Left cardiac atrium (tissue), 4 donors: ENCODE results near the gene HAPLN2. TPM values are rescaled to one million over a fixed set of nuclear protein-coding genes. Genes with fewer than 3 reads are reported as not detected.

Source experiments
- ATAC-seq, 2 donors: fragments of 200-7000 bp; cut with Tn5 transposase; one replicate each; pipeline ENCODE4 v1.9.1; 2020; ENCODE audit warnings: mild to moderate bottlenecking in 2 of 2, moderate library complexity in 2 of 2
- DNase-seq: peaks from one replicate; pipeline ENCODE4 v3.0.0-alpha.2; 2020
- intact Hi-C, 2 donors: fragments of 100-400 bp; cut with DNase I; formaldehyde crosslinking; loops; one replicate each; pipeline versions ENCODE4 v1.14.1 to v1.15.1; 2022 to 2023
- total RNA-seq, 2 donors: library from RNA; stranded (reverse); fragmentation: NEBNext Ultra II Directional; extraction: Animal tissue kit (Norgen Biotek cat#: 25700); gene quantifications; one replicate each; pipeline ENCODE4 v1.2.1, GENCODE V29; 2021
- donor health status: DM: no; HTN: yes; CAD: no.
- donor health status: DM: no; HTN: yes; CAD: no; lungs with severe emphysema.
- donor health status: DM: yes; HTN: yes; CAD: no.
- donor health status: Dilated cardiomyopathy.

The HAPLN2 gene
- total RNA-seq, 2 donors from 2014 or later: 1.3 to 1.9 TPM

DNA sequence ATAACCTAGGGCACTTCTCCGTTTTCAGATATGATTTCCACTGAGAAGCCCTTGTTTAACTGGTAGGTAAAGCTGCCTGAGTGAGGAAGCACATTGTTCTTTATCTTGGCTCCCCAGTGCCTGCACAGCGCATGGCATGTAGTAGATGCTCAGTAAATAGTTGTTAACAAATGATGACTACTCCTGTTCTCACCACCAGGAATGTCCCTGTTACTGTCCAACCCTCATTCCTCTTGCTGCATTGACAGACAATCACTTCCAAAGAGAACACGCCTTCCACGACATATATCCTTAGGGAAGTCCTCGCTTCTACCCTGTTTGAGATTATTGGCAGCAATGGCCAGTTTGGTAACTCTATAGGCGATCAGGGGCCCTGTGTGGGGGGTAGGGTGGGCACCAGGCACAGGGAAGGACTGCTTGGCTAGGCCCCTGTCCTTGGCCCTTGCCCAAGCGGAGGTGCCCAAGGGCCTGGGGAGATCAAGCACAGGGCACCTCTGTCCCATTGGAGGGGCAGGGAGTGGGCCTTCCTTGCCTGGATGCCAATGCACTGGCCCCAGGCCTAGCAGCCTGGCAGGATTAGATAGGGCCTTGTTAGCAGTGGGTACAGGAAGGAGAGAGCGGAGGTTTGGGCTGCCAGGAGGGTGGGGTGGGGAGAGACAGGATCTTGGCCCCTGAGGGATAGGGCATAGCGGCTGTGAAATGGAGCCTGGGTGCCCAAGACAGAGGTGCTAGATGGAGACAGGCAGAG, 47.8 kb downstream of the HAPLN2 start:
- ATAC-seq (peak in 1 of 2 donors; percentile 11), DNase-seq (no peak)
- intact Hi-C loops: no loop called here

DNA sequence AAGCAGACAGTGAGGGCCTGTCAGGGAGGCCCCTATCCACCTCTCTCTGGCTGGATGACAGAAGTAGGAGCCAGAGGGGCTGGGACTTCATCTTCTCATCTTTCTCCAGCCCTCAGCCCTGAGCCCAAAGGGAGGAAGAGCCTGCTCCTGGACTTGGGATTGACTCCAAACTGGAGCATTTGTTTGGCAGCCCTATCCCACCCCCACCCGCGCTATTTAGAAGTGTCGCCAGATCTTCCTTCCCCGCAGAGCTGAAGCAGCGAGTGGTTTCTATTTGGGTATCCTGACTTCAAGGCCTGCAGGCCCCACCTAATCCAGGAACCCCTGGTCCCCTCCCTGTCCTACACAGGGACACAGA, 48.4 kb downstream of the HAPLN2 start:
- DNase-seq: peak; percentile 59
- intact Hi-C loops: no loop called here
- peak; percentile 44 to 46 for ATAC-seq

DNA sequence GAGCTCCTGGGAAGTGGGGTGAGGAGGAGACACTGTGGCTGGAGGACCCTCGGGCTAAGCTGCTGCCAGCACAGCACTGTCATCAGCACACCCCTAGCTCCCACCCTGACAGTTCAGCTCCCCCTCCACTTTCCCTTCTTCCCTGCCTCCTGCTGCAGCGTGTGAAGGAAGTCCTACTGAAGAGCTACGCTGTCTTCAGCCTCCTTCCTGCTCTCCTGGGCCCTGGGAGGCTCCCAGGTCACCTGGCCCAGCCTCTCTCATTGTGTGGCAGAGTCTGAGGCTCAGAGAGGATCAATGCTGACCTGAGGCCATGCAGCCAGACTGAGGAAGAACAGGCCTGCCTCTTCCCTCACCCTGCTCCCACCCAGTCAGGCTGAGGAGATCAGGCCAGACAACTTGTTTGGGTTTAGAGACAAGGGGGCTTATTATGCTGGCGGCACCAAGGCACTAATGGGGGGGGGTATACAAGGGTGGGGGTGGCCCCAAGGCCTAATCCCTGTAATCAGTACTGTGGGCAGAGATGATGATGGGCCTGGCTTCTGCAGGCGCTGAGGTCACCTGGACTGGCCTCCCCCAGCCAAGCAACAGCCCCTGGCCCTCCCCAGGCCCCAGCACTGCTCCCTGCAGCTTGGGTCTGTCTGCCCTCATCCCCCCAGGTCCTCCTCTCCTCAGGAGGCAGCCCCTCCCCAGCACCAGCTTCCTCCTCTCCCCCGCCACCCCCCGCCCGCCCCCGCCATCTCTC, 48.9 kb downstream of the HAPLN2 start:
- ATAC-seq (peak in 1 of 2 donors; percentile 3), DNase-seq (no peak)
- intact Hi-C loops: no loop called here

DNA sequence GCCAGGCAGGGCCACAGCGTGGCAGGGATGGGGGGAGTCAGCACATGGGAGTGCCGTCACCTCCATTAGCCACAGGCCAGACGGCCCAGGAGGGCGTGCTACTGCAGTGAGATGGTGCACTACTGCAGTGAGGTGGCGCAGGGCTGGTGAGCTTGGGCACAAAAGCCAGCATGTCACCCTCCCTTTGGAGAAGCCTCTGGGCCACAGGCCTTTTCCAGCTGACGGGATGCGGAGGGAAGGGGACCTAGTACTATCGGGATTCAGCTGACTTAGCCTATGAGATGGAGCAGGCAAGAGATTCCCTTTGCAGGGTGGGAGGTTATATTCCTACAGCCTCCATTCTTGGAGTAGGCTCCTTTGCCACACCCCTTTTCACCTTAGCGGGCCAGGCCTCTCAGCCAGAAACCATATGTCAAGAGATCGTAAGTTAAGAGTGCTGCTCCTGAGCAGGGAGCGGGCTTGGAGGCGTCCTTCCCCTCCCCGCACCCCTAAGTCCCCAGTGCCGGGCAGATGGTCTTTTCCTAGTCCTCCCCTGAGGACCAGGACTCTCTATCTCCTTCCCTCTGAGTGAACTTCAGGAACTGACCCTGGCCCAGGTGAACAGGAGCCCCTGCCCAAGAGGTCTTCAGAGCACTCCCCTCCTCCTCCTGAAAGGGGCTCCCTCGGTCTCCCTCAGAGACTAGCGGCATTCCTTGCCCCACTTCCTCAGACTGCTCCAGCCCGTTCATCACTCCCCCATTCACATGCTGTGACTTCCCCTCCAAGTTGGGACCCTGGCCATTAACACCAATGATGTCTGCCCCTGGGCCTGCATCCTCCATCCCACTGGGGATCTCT, 49.8 kb downstream of the HAPLN2 start:
- intact Hi-C loops: no loop called here
- no peak for DNase-seq
- peak in 1 of 2 donors; percentile 2 for ATAC-seq

DNA sequence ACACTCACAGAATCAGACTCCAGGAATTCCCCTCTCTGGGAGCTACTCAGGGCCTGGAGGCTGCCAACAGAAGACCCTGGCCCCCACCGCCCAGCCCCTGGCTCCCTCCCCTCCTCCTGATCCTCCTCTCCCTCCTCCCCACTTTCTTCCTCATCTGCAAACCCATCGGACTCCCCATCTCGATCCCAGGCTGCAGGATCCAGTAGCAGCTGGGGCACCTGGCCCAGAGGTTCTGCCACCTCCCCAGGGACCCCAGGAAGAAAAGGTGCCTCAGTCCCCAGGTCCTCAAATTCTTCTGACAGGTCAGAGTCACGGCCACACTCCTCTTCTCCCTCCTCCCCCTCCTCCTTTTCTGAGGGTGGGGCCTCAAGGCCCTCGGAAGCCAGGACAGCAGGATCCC, 50.6 kb downstream of the HAPLN2 start:
- intact Hi-C loops: no loop called here
- no peak for DNase-seq
- no peak for ATAC-seq

DNA sequence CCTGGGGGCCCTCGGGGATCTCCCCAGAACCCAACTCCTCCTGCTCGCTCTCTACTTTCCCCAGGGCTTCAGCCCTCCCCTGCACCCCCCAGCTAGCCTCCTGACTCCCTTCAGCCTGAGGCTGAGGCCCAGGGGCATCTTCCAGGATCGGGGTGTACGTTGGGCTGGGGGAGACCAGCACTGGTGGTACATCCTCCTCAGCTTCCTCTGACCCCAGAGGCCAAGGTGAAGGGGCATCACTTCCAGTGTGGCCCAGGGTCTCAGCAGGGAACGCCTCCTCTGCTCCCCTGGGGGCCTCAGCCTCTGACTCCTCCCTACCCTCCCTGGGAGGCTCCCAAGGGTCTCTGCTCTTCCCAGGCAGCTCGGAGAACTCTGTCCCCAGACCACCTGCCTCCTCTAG, 51.1 kb downstream of the HAPLN2 start:
- intact Hi-C loops: no loop called here
- ATAC-seq (no peak), DNase-seq (no peak)

GRCh38 chr1:156670791-156671190, 51.6 kb downstream of the HAPLN2 start:
- ATAC-seq (no peak), DNase-seq (no peak)
- intact Hi-C loops: no loop called here

DNA sequence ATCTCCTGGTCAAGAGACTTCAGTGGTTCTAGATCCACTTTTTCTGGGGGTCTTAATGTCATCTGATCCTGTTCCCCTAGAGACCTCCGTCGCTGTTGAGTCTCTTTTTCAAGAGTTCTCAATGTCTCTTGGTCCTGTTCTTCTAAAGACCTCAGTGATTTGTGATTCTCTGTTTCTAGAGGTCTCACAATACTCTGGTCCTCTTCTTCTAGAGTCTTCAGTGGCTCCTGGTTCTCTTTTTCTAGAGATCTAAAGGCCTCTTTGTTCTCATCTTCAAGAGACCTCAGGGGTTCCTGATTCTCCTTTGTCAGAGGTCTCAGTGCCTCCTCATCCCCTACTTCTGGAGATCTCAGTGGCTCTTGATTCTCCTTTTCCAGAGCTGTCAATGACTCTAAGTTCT, 52.6 kb downstream of the HAPLN2 start:
- ATAC-seq: no peak
- DNase-seq: no peak

DNA sequence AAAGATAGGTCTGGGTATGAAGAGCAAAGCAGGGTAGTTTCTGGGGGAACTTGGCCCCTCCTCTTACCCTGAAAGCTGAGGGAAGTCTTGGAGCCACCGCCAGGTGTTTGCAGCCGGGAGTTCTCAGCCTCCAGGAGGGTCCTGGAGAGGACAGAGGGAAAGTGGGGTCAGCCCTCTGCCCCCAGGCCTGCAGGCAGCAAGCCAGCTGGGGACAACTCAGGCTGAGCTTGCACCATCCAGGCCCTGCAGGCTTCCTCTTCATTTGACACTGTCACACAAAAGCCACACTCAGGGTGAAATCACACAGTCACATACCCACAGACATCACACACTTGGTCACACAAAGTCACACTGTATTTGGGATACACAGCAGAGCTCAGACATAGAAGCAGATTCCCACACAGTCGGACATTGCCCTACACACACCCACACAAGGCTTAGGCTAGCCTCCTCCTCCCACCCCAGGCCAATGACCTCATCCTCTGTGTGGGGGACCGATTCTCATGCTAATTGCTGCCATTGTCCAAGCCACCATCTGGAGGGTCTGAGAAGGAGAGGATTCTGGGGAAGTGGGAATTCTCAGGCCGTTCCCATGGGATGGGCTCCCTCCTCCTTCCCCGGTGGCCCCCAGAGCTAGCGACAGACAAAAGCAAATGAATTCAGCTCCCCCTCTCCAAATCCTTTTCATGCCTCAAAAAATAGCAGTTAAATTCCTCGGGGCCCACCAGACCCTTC, 54.3 kb downstream of the HAPLN2 start:
- DNase-seq: no peak
- no peak for ATAC-seq
- intact Hi-C loops: no loop called here

More for the DNA sequence above, 52.6 kb downstream of the HAPLN2 start:
- intact Hi-C loops: no loop called here

Other genes with a start within 250 kb of the HAPLN2 start
- gene MEF2D, start 118.6 kb upstream of the HAPLN2 start, total RNA-seq: 10 to 100 TPM; 69.0 to 81.7 TPM
- gene IQGAP3, start 46.9 kb upstream of the HAPLN2 start, total RNA-seq: under 1 TPM; 0.26 to 0.94 TPM
- gene TTC24, start 39.7 kb upstream of the HAPLN2 start, total RNA-seq: not detected
- gene NAXE, start 27.6 kb upstream of the HAPLN2 start, total RNA-seq: 10 to 100 TPM; 91.6 to 95.0 TPM
- 10 to 100 TPM; 14.6 to 27.0 TPM for gene GPATCH4, start 17.9 kb upstream of the HAPLN2 start, total RNA-seq
- gene BCAN, start 22.7 kb downstream of the HAPLN2 start, total RNA-seq: under 1 TPM; 0.29 to 0.47 TPM
- 100 to 1,000 TPM; 224 to 240 TPM for gene NES, start 58.0 kb downstream of the HAPLN2 start, total RNA-seq
- 1 to 10 TPM; 1.5 TPM for gene CRABP2, start 86.2 kb downstream of the HAPLN2 start, total RNA-seq
- 10 to 100 TPM; 14.6 to 20.5 TPM for gene METTL25B, start 109.1 kb downstream of the HAPLN2 start, total RNA-seq
- gene ISG20L2, start 109.4 kb downstream of the HAPLN2 start, total RNA-seq: 10 to 100 TPM; 15.7 to 18.6 TPM
- gene MRPL24, start 121.7 kb downstream of the HAPLN2 start, total RNA-seq: 10 to 100 TPM; 62.9 to 74.0 TPM
- gene HDGF, start 132.3 kb downstream of the HAPLN2 start, total RNA-seq: 100 to 1,000 TPM; 139 to 156 TPM
- gene PRCC, start 148.1 kb downstream of the HAPLN2 start, total RNA-seq: 10 to 100 TPM; 32.0 to 46.2 TPM
- gene SH2D2A, start 197.4 kb downstream of the HAPLN2 start, total RNA-seq: 1 to 10 TPM; 1.1 to 2.8 TPM
- under 1 TPM; 0.05 to 0.12 TPM for gene INSRR, start 239.7 kb downstream of the HAPLN2 start, total RNA-seq
- 1 to 10 TPM; 2.1 to 2.5 TPM for gene NTRK1, start 241.4 kb downstream of the HAPLN2 start, total RNA-seq